Left hindlimb (tissue), 1 donor: ENCODE data around the gene DLGAP3.
"Not testable (repeated sequence)": the region's sequence is repeated elsewhere in the genome, so short reads cannot be mapped to it uniquely, and the experiment has no call there.

Experiments
- DNase-seq: peaks from one replicate; pipeline ENCODE4 v3.0.0-alpha.2; 2018

DLGAP3 gene

DNA sequence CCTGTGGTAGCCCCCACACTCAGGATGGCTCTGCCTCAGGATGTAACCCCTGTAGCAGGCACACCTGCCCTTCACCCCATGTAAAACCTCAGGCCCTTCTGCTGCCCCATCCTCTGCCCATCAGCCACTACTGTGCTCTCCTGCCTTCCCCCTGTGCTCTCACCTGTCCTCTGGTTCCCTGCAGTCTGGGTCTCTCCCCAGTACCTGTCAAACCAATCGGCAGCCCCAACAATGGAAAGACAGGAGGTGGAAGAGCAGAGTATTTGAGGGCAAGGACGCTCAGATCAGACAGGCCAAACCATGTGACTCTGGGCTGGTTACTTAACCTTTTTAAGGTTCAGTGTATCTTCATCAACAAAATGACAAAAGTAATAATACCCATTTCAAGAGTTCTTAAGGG is 100.8 kb downstream of the DLGAP3 start:
- DNase-seq: no peak

DNA sequence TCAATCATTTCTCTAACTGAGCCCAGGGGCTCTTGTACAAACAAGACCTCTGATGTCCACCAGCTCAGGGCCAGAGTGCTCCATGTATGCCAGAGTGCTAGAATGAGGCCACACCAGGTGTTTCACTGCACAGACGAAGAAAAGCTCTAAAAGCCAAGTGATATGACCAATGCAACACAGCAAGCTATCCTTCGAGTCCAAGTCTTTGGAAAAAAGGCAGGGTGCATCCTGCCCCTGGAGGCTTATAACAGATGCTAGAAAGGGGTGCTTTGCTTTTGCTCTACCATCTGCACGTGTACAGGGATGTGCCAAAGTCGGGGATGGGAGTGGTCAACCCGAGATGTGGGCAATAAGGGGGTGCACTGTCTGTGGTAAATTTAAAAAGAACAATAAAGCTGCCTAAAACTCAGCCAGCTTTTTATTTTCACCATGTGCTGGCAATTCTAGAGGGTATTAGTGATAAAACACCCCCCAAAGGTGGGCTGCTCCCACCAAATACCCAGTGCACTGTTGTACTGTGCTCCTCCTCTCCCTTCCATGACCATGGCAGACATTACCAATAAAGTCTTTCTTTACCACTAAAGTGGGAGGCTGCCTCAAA is 102.0 kb downstream of the DLGAP3 start:
- no peak for DNase-seq

DNA sequence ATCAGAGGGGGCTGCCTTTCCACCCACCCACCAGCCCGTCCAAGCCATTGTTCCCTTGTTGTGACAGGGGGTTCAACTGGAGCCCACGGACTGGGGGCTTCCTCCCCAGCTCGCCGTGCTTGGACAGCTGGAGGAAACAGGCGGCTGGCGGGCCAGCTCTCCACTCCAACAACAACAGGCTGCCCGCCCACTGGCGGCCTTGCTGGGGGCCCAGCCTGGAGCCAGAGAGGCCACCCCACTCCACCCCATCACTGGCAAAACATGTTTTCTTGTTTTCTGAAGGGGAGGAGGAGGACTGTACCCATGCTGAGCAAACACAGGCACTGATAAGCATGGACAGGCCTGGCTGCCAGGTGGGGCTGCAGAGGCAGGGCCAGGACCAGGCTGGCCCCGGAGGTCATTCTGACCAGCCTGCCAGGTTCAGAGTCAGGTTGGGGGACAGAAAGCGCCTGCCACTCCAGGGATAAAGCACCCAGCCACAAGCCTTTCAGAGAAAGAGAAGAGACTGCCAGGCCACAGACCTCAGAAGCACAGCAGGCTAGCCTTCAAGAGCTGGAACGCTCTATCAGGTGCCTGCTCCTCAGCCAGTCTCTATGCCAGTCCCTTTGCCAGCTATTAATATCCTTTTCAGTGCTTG is 103.9 kb downstream of the DLGAP3 start:
- no peak for DNase-seq

DNA sequence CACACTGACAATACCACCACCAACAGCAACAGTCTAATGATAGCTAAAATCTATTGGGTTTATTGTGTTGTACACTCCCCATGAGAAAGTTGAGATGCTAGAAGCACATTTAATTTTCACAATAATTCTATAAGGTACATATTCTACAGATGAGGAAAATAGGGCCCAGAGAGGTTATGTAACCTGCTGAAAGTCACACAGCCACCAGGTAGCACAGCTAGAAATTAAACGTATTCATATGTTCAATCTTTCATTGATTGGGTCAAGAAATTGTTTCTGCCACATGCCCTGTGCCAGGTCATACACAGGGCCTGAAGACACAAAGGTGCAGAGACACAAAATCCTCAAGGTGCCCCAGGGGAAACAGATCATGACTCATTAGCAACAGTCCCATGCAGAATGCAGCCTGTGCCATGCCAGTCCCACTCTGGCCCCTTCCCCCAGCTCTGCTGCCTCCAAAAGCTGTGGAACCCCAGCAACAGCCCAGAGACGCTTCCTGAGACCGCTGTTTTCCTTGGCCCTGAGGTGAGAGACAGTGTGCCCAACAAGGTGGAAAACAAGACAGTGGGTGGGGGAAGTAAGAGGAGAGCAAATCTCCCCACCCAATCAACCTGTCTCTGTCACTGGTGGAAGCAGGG is 104.5 kb downstream of the DLGAP3 start:
- DNase-seq: no peak

DNA sequence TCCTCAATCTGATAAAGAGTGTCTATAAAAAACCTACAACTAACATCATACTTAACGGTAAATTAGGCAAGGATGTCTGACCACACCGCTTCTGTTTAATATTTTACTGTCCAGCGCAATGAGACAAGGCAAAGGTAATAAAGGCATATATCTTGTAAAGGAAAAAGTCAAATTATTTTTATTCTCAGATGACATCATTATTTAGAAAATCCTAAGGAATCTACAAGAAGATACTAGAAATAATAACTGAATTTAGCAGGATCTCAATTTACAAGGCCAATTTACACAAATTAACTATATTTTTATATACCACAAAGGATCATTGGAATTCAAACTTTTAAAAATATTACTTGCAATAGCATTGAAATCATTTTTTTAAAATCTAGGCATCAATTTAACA is 107.2 kb downstream of the DLGAP3 start:
- DNase-seq: no peak

DNA sequence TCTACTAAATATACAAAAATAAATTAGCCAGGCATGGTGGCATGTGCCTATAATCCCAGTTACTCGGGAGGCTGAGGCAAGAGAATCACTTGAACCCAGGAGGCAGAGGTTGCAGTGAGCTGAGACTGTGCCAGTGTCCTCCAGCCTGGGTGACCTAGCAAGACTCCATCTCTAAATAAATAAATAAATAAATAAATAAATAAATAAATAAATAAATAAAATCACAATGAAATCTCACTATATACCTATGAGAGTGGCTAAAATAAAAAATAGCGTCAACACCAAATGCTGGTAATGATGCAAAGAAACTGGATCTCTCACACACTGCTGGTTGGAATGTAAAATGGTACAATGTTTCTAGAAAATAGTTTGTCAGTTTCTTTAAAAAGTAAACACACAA is 110.6 kb downstream of the DLGAP3 start:
- DNase-seq: not testable (repeated sequence)

DNA sequence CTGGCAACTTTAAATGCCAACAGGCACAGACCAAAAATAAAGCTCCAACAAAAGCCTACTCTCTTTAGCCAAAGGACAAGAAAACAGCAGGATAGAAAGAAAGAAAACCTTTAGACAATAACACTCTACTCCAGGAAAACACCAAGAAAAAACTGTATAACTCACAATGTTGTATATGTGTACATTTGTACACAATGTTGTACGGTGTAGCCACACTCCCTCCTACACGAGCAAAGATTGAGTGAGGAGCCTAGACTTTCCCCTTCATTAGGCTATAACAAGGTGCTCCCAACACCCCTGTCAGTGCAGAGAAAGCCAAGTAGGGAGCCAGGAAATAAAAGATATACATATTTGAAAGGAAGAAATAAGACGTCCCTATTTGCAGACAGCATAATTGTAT is 112.7 kb downstream of the DLGAP3 start:
- DNase-seq: no peak

DNA sequence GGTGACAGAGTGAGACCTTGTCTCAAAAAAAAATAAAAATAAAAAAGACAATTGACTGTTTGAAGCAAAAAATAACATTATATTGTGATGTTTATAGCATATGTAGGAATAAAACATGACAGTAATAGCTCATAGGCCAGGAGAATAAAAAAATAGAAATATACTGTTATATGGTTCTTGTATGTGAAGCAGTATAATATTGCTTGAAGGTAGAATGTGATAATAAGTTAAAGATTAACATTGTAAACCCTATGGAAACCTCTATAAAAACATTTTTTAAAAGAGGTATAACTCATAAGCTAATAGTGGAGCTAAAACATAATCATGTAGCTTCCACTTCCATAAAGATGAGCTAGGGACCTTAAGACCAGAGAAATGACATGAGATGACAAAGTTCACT is 113.1 kb downstream of the DLGAP3 start:
- DNase-seq: no peak
